ENCODE measurements around the gene TTYH2.

DNA sequence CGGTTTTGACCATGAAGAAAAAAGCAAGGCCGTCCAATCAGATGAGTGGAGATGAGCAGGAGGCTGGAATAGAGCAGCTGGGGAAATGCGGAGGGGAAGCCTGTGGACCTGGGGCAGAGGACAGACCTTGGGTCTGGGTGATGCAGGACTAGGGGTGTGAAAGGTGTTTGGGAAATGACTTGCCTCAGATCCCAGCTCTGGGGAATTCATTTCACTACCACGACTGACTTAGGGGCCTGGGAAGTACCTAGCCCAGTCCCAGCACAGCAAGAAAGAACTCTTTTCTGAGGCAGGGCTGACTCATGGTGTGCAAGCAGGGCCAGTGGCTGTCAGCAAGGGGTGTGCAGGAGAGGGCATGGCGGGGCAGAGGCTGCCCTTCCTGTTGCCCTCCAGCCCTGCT lies 75.4 kb downstream of the TTYH2 start:
- TF ChIP-seq CTCF (IDR thresholded peaks at IDR 0.05) = no peak
- no peak for TF ChIP-seq POLR2A (IDR thresholded peaks at IDR 0.05)
- no peak for TF ChIP-seq EP300 (IDR thresholded peaks at IDR 0.05)
- TF ChIP-seq POLR2AphosphoS5 (IDR thresholded peaks at IDR 0.05) = no peak

Data from sigmoid colon (tissue), 4 donors.